Stimulated activated CD4-positive, alpha-beta T cell treated with anti-CD3 and anti-CD28 coated beads, Interleukin-4, amount 100 ng/mL, for 48 hours (primary cell): ENCODE data around the gene MICAL3.
"Not testable (repeated sequence)": the region's sequence is repeated elsewhere in the genome, so short reads cannot be mapped to it uniquely, and the experiment has no call there.

ENCODE experiments used
- DNase-seq, 2 donors: peaks; one replicate each; pipeline ENCODE4 v3.0.0-alpha.2; 2020; ENCODE audit warnings: low read depth in 2 of 2

MICAL3 gene

GRCh38 chr22:17888439-17888838, 135.9 kb downstream of the MICAL3 start:
- DNase-seq, result no peak

GRCh38 chr22:17884893-17885292, 139.5 kb downstream of the MICAL3 start:
- DNase-seq, result no peak

- no peak for DNase-seq
Observed at GRCh38 chr22:17884084-17884483, 140.3 kb downstream of the MICAL3 start.

GRCh38 chr22:17883356-17883755, 141.0 kb downstream of the MICAL3 start:
- no peak for DNase-seq

GRCh38 chr22:17882727-17883126, 141.6 kb downstream of the MICAL3 start:
- no peak for DNase-seq

- no peak for DNase-seq
Observed at GRCh38 chr22:17882162-17882561, 142.2 kb downstream of the MICAL3 start.

- no peak for DNase-seq
Observed at GRCh38 chr22:17881366-17881765, 143.0 kb downstream of the MICAL3 start.

- no peak for DNase-seq
Observed at GRCh38 chr22:17880468-17880867, 143.9 kb downstream of the MICAL3 start.

- no peak for DNase-seq
Observed at GRCh38 chr22:17880020-17880419, 144.3 kb downstream of the MICAL3 start.

GRCh38 chr22:17878941-17879340, 145.4 kb downstream of the MICAL3 start:
- no peak for DNase-seq

- DNase-seq, result no peak
Observed at GRCh38 chr22:17878186-17878694, 146.1 kb downstream of the MICAL3 start.

- not testable (repeated sequence) for DNase-seq
Observed at GRCh38 chr22:17876878-17877855, 147.2 kb downstream of the MICAL3 start.

GRCh38 chr22:17876306-17876831, 148.0 kb downstream of the MICAL3 start:
- DNase-seq, result no peak

- DNase-seq, result no peak
Observed at GRCh38 chr22:17875631-17876030, 148.7 kb downstream of the MICAL3 start.

- no peak for DNase-seq
Observed at GRCh38 chr22:17875156-17875555, 149.2 kb downstream of the MICAL3 start.

- DNase-seq, result no peak
Observed at GRCh38 chr22:17874231-17874905, 150.0 kb downstream of the MICAL3 start.

- no peak for DNase-seq
Observed at GRCh38 chr22:17873804-17874203, 150.6 kb downstream of the MICAL3 start.

GRCh38 chr22:17873116-17873515, 151.2 kb downstream of the MICAL3 start:
- DNase-seq, result no peak

GRCh38 chr22:17872471-17872870, 151.9 kb downstream of the MICAL3 start:
- DNase-seq, result no peak

- DNase-seq, result no peak
Observed at GRCh38 chr22:17871726-17872458, 152.5 kb downstream of the MICAL3 start.

- DNase-seq, result no peak
Observed at GRCh38 chr22:17870407-17870806, 154.0 kb downstream of the MICAL3 start.
